SIG-M5 treated with dmso at 0.1 percent for 504 hours (cell line): ENCODE results near the gene PLCH1.

Source experiments
- DNase-seq: peaks from one replicate; lab custom pipeline; 2025; ENCODE audit not compliant: unreplicated experiment; lab: John Stamatoyannopoulos, UW

PLCH1 gene

GRCh38 chr3:155553326-155553725, 191.5 kb downstream of the PLCH1 start:
- DNase-seq: no peak

- no peak for DNase-seq
Measured at GRCh38 chr3:155550391-155550790, 194.5 kb downstream of the PLCH1 start.

GRCh38 chr3:155549087-155549486, 195.8 kb downstream of the PLCH1 start:
- DNase-seq: no peak

GRCh38 chr3:155548195-155548594, 196.7 kb downstream of the PLCH1 start:
- DNase-seq: no peak

- no peak for DNase-seq
Measured at GRCh38 chr3:155535098-155535497, 209.8 kb downstream of the PLCH1 start.

GRCh38 chr3:155528579-155528978, 216.3 kb downstream of the PLCH1 start:
- DNase-seq: no peak

- no peak for DNase-seq
Measured at GRCh38 chr3:155525324-155525833, 219.5 kb downstream of the PLCH1 start.

- no peak for DNase-seq
Measured at GRCh38 chr3:155520463-155520862, 224.4 kb downstream of the PLCH1 start.

GRCh38 chr3:155519078-155519477, 225.8 kb downstream of the PLCH1 start:
- no peak for DNase-seq

- DNase-seq: no peak
Measured at GRCh38 chr3:155517903-155518302, 227.0 kb downstream of the PLCH1 start.

- no peak for DNase-seq
Measured at GRCh38 chr3:155516439-155516838, 228.4 kb downstream of the PLCH1 start.

- no peak for DNase-seq
Measured at GRCh38 chr3:155512867-155513261, 232.0 kb downstream of the PLCH1 start.

- no peak for DNase-seq
Measured at GRCh38 chr3:155512175-155512866, 232.6 kb downstream of the PLCH1 start.

GRCh38 chr3:155504682-155505081, 240.2 kb downstream of the PLCH1 start:
- DNase-seq: no peak

GRCh38 chr3:155502630-155503029, 242.2 kb downstream of the PLCH1 start:
- no peak for DNase-seq

- no peak for DNase-seq
Measured at GRCh38 chr3:155500194-155500818, 244.6 kb downstream of the PLCH1 start.

- no peak for DNase-seq
Measured at GRCh38 chr3:155497930-155498647, 246.8 kb downstream of the PLCH1 start.

GRCh38 chr3:155496206-155496605, 248.7 kb downstream of the PLCH1 start:
- no peak for DNase-seq

- no peak for DNase-seq
Measured at GRCh38 chr3:155495387-155495786, 249.5 kb downstream of the PLCH1 start.

- no peak for DNase-seq
Measured at GRCh38 chr3:155494332-155494731, 250.5 kb downstream of the PLCH1 start.

GRCh38 chr3:155492841-155493240, 252.0 kb downstream of the PLCH1 start:
- no peak for DNase-seq

GRCh38 chr3:155491696-155492095, 253.2 kb downstream of the PLCH1 start:
- no peak for DNase-seq
